ENCODE measurements around the gene TOX3. TPM values are rescaled to one million over a fixed set of nuclear protein-coding genes. Genes with fewer than 3 reads are reported as not detected.

Gene TOX3
- total RNA-seq (2021) (17.6 to 20.2 TPM (median 19.3 TPM) in 3 replicates), Bru-seq, nascent RNA (percentile 91 among the genes with signal in this experiment)
- long read RNA-seq, experiment 1, transcript TOX3-201 (7 exons, 3,233 nt), result major isoform, 67 of 118 reads
- long read RNA-seq, experiment 1, partial matches to known transcripts, result 7 of 118 reads
- long read RNA-seq, experiment 1, other reads (novel, unspliced or antisense), result 43 of 118 reads
- long read RNA-seq, experiment 2, transcript TOX3-201 (7 exons, 3,233 nt), result major isoform, 5 of 22 reads
- long read RNA-seq, experiment 2, partial matches to known transcripts, result 2 of 22 reads
- long read RNA-seq, experiment 2, other reads (novel, unspliced or antisense), result 15 of 22 reads
- long read RNA-seq, experiment 3, partial matches to known transcripts, result 2 of 2 reads
- long read RNA-seq, experiment 3, other reads (novel, unspliced or antisense), result 0 of 2 reads

DNA sequence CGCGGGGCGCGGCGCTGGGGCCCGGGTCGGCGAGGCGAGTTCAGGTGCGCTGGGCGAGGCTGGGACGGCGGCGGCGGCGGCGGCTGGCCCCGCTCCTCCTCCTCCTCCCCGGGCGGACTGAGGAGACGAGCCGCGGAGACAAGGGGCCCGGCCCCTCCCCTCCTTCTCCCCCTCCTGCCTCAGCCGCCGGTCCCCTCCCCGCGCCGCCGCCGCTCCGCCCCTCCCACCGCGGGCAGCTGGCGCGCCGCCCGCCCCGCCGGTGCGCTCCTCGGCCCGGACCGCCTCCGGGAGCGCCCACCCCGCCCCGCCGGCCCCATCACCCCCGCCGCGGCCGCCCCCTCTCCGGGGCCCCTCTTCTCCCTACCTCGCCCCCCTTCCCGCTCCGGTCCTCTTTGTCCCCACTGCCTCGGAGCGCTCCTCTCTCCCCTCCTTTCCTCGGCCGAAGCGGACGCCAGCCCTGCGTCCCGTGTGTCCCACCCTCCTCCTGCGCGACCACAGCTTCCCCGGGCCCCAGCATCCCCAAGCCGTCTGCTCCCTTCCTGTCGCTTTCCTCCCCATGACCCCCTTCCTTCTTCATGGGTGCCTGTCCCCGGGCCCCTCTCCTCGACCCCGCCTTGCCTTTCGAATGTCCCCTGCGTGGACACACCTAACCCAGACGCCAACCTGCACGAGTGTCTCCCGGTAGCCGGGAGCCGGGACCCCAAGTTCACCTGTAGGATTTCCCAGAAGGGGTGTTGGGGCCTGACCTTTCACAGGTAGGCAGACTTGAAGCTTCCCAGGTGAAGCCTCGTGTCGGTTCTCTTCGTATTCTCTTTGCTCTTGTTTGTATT lies at the start of gene TOX3:
Gene TOX3 (minus strand): TSS at position 140 of the 830 bp plus-strand sequence. CDS start 420 bp downstream, outside the sequence.
- ChIA-PET CTCF (interaction anchor here (0.9 to 3.7 kb wide), 10 partner anchors 12 to 475 kb away, joined by 3 to 27 read pairs (median 9); no protein-coding TSS in a partner anchor), POLR2A (interaction anchor here (0.6 to 1.1 kb wide), 3 partner anchors 25 to 148 kb away, joined by 3 read pairs; no protein-coding TSS in a partner anchor)
- no peaks in the 10 kb centered on the region for H3K36me3 Mint-ChIP-seq
- H3K27me3 Mint-ChIP-seq (ENCODE audit: low read depth), result peaks cover 49% of the 10 kb centered on the region
- ATAC-seq, result peak; percentile 44
- peak within 1 kb of the TSS; percentile 91 for H3K4me3 Mint-ChIP-seq
- no peak within 1 kb of the TSS; the same call in 1 of the 2 replicates for H3K27ac Mint-ChIP-seq
- DNase-seq (ENCODE audit: low spot score), result peak; percentile 67
- H3K9me3 Mint-ChIP-seq, result no peaks in the 10 kb centered on the region
- peaks cover 51% of the 10 kb centered on the region for H3K4me1 Mint-ChIP-seq
- TF ChIP-seq ELF4 (CRISPR knock-in tag; IDR thresholded peaks at IDR 0.05; ENCODE audit: low read depth), result no peak
- TF ChIP-seq, protein P1, sequence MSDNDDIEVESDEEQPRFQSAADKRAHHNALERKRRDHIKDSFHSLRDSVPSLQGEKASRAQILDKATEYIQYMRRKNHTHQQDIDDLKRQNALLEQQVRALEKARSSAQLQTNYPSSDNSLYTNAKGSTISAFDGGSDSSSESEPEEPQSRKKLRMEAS (CRISPR knock-in tag; IDR thresholded peaks at IDR 0.05), result peak; percentile 45; the same call in 1 of the 2 replicates
- TF ChIP-seq FOXP1 (CRISPR knock-in tag; IDR thresholded peaks at IDR 0.05; ENCODE audit: borderline replicate concordance), result peak; percentile 39; the same call in 1 of the 2 replicates

DNA sequence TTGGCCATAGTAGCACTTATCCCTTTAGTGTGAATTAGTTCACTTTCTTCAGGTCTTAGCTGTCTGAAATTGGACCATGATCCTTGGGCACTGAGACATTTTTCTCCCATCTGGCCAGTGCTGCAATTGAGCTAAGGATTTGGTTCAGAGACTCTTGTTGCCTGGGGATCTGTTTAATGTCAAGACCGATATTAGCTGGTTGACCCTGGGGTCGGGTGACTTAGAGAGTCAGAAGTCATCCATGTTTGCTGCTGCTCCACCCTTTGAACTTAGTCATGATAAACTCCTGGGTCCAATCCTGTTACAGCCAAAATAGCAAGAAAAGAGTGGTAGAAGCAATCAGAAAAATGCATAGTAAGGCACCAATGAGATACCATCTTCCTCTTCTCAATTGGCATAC lies 45.8 kb upstream of the TOX3 start:
- ChIA-PET CTCF (no interaction called here), POLR2A (no interaction called here)
- Mint-ChIP-seq H3K27me3 (ENCODE audit: low read depth) (no peaks in the 10 kb centered on the region), H3K27ac (no peak overlapping the region), H3K4me1 (peaks cover 1% of the 10 kb centered on the region), H3K4me3 (no peak overlapping the region), H3K36me3 (no peaks in the 10 kb centered on the region), H3K9me3 (no peaks in the 10 kb centered on the region)
- DNase-seq (ENCODE audit: low spot score), result no peak
- no peak for ATAC-seq
- TF ChIP-seq ZBTB21 (CRISPR knock-in tag; IDR thresholded peaks at IDR 0.05; ENCODE audit: borderline replicate concordance) (no peak), ZNF219 (CRISPR knock-in tag; IDR thresholded peaks at IDR 0.05; ENCODE audit: borderline replicate concordance) (no peak), FOXJ3 (CRISPR knock-in tag; IDR thresholded peaks at IDR 0.05; ENCODE audit: borderline replicate concordance) (no peak), IRF2 (CRISPR knock-in tag; IDR thresholded peaks at IDR 0.05; ENCODE audit: borderline replicate concordance, low read depth) (no peak), EMX1 (CRISPR knock-in tag; IDR thresholded peaks at IDR 0.05) (no peak), ZNF423 (CRISPR knock-in tag; IDR thresholded peaks at IDR 0.05) (no peak), KAT7 (CRISPR knock-in tag; IDR thresholded peaks at IDR 0.05; ENCODE audit: borderline replicate concordance) (no peak), JAZF1 (CRISPR knock-in tag; IDR thresholded peaks at IDR 0.05) (no peak), ZNF121 (CRISPR knock-in tag; IDR thresholded peaks at IDR 0.05) (no peak), MXD4 (CRISPR knock-in tag; IDR thresholded peaks at IDR 0.05; ENCODE audit: borderline replicate concordance) (no peak)
- TF ChIP-seq, protein P2, sequence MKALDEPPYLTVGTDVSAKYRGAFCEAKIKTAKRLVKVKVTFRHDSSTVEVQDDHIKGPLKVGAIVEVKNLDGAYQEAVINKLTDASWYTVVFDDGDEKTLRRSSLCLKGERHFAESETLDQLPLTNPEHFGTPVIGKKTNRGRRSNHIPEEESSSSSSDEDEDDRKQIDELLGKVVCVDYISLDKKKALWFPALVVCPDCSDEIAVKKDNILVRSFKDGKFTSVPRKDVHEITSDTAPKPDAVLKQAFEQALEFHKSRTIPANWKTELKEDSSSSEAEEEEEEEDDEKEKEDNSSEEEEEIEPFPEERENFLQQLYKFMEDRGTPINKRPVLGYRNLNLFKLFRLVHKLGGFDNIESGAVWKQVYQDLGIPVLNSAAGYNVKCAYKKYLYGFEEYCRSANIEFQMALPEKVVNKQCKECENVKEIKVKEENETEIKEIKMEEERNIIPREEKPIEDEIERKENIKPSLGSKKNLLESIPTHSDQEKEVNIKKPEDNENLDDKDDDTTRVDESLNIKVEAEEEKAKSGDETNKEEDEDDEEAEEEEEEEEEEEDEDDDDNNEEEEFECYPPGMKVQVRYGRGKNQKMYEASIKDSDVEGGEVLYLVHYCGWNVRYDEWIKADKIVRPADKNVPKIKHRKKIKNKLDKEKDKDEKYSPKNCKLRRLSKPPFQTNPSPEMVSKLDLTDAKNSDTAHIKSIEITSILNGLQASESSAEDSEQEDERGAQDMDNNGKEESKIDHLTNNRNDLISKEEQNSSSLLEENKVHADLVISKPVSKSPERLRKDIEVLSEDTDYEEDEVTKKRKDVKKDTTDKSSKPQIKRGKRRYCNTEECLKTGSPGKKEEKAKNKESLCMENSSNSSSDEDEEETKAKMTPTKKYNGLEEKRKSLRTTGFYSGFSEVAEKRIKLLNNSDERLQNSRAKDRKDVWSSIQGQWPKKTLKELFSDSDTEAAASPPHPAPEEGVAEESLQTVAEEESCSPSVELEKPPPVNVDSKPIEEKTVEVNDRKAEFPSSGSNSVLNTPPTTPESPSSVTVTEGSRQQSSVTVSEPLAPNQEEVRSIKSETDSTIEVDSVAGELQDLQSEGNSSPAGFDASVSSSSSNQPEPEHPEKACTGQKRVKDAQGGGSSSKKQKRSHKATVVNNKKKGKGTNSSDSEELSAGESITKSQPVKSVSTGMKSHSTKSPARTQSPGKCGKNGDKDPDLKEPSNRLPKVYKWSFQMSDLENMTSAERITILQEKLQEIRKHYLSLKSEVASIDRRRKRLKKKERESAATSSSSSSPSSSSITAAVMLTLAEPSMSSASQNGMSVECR (CRISPR knock-in tag; IDR thresholded peaks at IDR 0.05; ENCODE audit: borderline replicate concordance), result no peak
- TF ChIP-seq, protein P3, sequence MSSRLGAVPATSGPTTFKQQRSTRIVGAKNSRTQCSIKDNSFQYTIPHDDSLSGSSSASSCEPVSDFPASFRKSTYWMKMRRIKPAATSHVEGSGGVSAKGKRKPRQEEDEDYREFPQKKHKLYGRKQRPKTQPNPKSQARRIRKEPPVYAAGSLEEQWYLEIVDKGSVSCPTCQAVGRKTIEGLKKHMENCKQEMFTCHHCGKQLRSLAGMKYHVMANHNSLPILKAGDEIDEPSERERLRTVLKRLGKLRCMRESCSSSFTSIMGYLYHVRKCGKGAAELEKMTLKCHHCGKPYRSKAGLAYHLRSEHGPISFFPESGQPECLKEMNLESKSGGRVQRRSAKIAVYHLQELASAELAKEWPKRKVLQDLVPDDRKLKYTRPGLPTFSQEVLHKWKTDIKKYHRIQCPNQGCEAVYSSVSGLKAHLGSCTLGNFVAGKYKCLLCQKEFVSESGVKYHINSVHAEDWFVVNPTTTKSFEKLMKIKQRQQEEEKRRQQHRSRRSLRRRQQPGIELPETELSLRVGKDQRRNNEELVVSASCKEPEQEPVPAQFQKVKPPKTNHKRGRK (CRISPR knock-in tag; IDR thresholded peaks at IDR 0.05; ENCODE audit: borderline replicate concordance), result no peak
- TF ChIP-seq, protein P4, sequence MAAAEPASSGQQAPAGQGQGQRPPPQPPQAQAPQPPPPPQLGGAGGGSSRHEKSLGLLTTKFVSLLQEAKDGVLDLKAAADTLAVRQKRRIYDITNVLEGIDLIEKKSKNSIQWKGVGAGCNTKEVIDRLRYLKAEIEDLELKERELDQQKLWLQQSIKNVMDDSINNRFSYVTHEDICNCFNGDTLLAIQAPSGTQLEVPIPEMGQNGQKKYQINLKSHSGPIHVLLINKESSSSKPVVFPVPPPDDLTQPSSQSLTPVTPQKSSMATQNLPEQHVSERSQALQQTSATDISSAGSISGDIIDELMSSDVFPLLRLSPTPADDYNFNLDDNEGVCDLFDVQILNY (CRISPR knock-in tag; IDR thresholded peaks at IDR 0.05), result no peak
- TF ChIP-seq, protein P5, sequence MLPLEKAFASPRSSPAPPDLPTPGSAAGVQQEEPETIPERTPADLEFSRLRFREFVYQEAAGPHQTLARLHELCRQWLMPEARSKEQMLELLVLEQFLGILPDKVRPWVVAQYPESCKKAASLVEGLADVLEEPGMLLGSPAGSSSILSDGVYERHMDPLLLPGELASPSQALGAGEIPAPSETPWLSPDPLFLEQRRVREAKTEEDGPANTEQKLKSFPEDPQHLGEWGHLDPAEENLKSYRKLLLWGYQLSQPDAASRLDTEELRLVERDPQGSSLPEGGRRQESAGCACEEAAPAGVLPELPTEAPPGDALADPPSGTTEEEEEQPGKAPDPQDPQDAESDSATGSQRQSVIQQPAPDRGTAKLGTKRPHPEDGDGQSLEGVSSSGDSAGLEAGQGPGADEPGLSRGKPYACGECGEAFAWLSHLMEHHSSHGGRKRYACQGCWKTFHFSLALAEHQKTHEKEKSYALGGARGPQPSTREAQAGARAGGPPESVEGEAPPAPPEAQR (CRISPR knock-in tag; IDR thresholded peaks at IDR 0.05), result no peak
- TF ChIP-seq, protein P6, sequence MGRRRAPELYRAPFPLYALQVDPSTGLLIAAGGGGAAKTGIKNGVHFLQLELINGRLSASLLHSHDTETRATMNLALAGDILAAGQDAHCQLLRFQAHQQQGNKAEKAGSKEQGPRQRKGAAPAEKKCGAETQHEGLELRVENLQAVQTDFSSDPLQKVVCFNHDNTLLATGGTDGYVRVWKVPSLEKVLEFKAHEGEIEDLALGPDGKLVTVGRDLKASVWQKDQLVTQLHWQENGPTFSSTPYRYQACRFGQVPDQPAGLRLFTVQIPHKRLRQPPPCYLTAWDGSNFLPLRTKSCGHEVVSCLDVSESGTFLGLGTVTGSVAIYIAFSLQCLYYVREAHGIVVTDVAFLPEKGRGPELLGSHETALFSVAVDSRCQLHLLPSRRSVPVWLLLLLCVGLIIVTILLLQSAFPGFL (CRISPR knock-in tag; IDR thresholded peaks at IDR 0.05; ENCODE audit: borderline replicate concordance), result no peak
- TF ChIP-seq, protein P7, sequence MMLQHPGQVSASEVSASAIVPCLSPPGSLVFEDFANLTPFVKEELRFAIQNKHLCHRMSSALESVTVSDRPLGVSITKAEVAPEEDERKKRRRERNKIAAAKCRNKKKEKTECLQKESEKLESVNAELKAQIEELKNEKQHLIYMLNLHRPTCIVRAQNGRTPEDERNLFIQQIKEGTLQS (CRISPR knock-in tag; conservative IDR thresholded peaks at IDR 0.05), result no peak
- TF ChIP-seq, protein P8, sequence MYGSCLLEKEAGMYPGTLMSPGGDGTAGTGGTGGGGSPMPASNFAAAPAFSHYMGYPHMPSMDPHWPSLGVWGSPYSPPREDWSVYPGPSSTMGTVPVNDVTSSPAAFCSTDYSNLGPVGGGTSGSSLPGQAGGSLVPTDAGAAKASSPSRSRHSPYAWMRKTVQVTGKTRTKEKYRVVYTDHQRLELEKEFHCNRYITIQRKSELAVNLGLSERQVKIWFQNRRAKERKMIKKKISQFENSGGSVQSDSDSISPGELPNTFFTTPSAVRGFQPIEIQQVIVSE (CRISPR knock-in tag; IDR thresholded peaks at IDR 0.05; ENCODE audit: borderline replicate concordance), result no peak

All from WTC11 (cell line).